Adrenal gland (tissue), 5 donors: ENCODE data around the gene SYK.

Experiments
- POLR2A ChIP-seq, 2 donors: fragments of 450-650 bp; IDR thresholded peaks; one replicate each; pipeline ENCODE4 v1.6.1; 2017; ENCODE audit warnings: antibody characterized with exemption in 2 of 2, mild to moderate bottlenecking in 2 of 2, moderate library complexity in 1 of 2
- TF ChIP-seq, protein P1 (sequence below), 6 experiments: fragments of 450-650 bp in 4 of 6; fragments of 200-600 bp in 2 of 6; sonication (generic) in 1 of 6; IDR thresholded peaks; 1 replicate in 5 of 6; 2 replicates in 1 of 6; pipeline versions ENCODE4 v1.5.1 to v1.8.0; 2016 to 2021; ENCODE audit warnings: antibody characterized with exemption in 6 of 6, mild to moderate bottlenecking in 2 of 6, moderate library complexity in 1 of 6
- donor health status: DM: no; HTN: no; CAD: no.

GRCh38 chr9:90926936-90927335, 125.3 kb downstream of the SYK start:
- TF ChIP-seq, protein P1, sequence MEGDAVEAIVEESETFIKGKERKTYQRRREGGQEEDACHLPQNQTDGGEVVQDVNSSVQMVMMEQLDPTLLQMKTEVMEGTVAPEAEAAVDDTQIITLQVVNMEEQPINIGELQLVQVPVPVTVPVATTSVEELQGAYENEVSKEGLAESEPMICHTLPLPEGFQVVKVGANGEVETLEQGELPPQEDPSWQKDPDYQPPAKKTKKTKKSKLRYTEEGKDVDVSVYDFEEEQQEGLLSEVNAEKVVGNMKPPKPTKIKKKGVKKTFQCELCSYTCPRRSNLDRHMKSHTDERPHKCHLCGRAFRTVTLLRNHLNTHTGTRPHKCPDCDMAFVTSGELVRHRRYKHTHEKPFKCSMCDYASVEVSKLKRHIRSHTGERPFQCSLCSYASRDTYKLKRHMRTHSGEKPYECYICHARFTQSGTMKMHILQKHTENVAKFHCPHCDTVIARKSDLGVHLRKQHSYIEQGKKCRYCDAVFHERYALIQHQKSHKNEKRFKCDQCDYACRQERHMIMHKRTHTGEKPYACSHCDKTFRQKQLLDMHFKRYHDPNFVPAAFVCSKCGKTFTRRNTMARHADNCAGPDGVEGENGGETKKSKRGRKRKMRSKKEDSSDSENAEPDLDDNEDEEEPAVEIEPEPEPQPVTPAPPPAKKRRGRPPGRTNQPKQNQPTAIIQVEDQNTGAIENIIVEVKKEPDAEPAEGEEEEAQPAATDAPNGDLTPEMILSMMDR (IDR thresholded peaks at IDR 0.05) = no peak
- TF ChIP-seq POLR2A (IDR thresholded peaks at IDR 0.05) = no peak
